NCI-H748 treated with DMSO at 0.1 percent for 48 hours (cell line): ENCODE measurements around the gene WASHC4.

Source experiments
- DNase-seq: peaks from one replicate; lab custom pipeline; 2025; lab: John Stamatoyannopoulos, UW

WASHC4 gene

DNA sequence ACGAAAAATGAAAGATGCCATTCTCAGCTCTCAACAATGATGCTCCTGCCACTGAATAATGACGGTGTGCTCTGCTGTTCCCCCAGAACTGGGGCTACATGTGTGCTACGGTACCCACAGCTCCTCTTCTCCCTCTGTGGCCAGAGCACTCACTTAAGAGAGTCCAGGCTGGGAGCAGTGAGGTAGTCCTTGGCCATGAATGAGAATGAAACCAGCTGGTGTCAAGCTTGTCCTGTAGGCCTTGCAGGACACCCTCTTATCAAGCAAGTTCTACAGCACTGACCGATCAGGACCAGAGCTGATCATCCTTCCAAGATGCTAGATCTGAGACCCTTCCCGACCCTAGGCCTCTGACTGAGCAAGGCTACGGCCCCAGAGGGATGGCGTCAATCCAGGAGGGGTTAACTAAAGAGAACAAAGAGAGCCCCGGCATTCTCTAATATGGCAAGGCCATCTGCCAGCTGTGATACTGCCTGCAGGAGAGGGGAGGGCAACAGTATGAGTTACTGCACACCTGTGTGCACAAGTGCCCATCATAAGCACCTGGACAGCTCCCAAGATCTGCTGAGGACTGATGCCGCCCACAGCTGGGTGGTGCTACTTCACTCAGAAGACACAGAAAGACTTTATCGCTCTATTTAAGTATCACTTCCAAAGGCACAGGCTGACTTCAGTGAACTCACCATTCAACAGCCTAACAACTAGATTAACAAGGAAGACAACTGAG is 98.0 kb downstream of the WASHC4 start:
- DNase-seq: no peak

DNA sequence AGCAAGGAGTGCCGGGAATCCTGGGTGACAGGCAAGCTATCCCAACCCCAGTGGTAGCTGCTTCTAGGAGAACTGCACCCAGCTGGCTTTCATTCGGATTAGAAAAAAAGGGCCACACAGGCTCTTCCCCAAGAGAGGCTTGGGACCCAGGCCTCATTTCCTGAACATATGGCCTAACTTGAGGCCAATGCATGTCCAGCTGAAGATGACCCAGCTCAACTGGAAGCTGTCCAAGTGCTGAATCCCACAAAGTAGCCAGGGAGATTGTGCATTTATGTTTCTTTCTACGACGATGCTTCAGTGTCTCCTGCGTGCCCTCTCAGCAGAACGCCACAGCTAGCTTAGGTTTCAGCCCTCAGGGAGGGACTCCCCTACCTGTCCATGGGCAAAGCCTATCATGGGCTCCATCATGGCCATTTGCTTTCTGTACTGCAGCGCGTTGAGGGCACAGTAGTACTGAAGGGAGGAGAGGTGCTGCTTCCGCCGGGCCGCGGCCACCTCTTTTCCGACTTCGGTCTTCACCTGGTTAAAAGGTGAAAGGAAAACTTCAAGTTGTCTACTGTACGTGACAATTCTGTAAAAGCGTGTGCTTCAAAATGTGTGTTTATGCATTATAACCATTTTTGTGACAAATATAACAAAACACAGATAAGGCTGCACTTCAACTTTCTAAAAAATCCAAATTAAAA is 99.3 kb downstream of the WASHC4 start:
- no peak for DNase-seq

- no peak for DNase-seq
Observed at GRCh38 chr12:105209091-105209490, 101.6 kb downstream of the WASHC4 start.

DNA sequence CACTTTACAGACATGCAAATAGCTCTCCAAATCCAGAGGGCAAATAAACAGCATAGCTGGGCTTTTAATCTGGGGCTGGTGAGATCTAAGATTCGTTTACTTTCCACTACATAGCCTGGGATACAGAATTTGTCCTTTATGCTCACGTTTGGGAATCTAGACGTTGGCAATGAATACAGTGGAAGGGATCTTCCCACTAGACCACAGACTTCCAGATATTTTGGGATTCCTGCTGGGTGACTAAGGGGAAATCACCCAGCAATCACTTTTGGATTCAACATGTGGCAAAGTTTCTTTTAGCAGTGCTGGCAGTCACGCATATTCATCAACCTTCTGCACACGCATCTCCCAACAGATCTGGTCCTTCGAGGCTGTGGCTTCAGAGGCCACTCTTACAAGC is 104.9 kb downstream of the WASHC4 start:
- no peak for DNase-seq

GRCh38 chr12:105214148-105214547 is 106.6 kb downstream of the WASHC4 start:
- DNase-seq: no peak

- no peak for DNase-seq
Observed at GRCh38 chr12:105214670-105215375, 107.3 kb downstream of the WASHC4 start.

DNA sequence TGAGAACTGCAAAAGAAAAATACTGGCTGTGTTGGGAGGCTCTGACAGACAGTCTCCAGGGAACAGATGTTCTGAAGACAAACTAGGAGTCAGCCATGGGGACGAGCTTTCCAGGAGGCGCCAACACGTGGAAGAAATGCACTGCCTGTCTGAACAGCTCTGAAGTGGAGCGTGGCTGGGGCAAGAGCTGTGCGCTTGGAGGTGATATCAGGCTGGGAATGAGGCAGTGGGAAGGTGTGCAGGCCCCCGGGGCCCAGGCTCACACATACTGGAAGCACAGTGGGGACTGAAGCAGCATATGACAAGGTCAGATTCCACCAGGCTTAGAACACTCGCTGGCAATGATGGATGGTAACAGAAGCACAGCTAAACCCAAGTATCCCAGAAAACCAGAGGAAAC is 110.9 kb downstream of the WASHC4 start:
- no peak for DNase-seq
